HepG2 (cell line): Measurements from ENCODE around the gene ANG. TPM values are rescaled to one million over a fixed set of nuclear protein-coding genes. Genes with fewer than 3 reads are reported as not detected.

ENCODE experiments used
- AKNA ChIP-seq: sonication (generic); formaldehyde crosslinking; IDR thresholded peaks from 2 replicates; pipeline ENCODE4 v1.4.0; 2020; ENCODE audit warnings: missing genetic modification reagents, borderline replicate concordance
- ARID3A ChIP-seq: IDR thresholded peaks from 2 replicates; pipeline ENCODE4 v1.6.1; 2012; ENCODE audit warnings: low read depth, low read length, improper control_type of control experiment
- ARNTL ChIP-seq: sonication (generic); formaldehyde crosslinking; IDR thresholded peaks from 2 replicates; pipeline ENCODE4 v1.4.0; 2020; ENCODE audit warnings: mild to moderate bottlenecking, missing genetic modification reagents
- HOXA9 ChIP-seq: sonication (generic); formaldehyde crosslinking; IDR thresholded peaks from 2 replicates; pipeline ENCODE4 v1.8.1; 2022; ENCODE audit warnings: missing genetic modification reagents, mild to moderate bottlenecking, moderate library complexity, borderline replicate concordance
- MAFF ChIP-seq: IDR thresholded peaks from 2 replicates; pipeline ENCODE4 v1.6.1; 2011; ENCODE audit warnings: low read depth, low read length, improper control_type of control experiment
- MYC ChIP-seq: sonication (generic); formaldehyde crosslinking; IDR thresholded peaks from 2 replicates; pipeline ENCODE4 v1.9.0; 2021; ENCODE audit warnings: missing genetic modification reagents, borderline replicate concordance
- NR2C2 ChIP-seq: sonication (generic); formaldehyde crosslinking; IDR thresholded peaks from 2 replicates; pipeline ENCODE4 v1.4.0; 2020; ENCODE audit warnings: missing genetic modification reagents, mild to moderate bottlenecking, moderate library complexity, borderline replicate concordance
- POLR2AphosphoS2 ChIP-seq: IDR thresholded peaks from 2 replicates; pipeline ENCODE4 v1.6.1; 2011; ENCODE audit warnings: low read depth, low read length, improper control_type of control experiment
- REPIN1 ChIP-seq: sonication (generic); formaldehyde crosslinking; IDR thresholded peaks from 2 replicates; pipeline ENCODE4 v1.8.0; 2022; ENCODE audit warnings: missing genetic modification reagents, low read depth, mild to moderate bottlenecking, borderline replicate concordance
- TCF7 ChIP-seq: sonication (generic); IDR thresholded peaks from 2 replicates; pipeline ENCODE4 v1.6.1; 2016; ENCODE audit warnings: antibody characterized with exemption, low read depth
- ZFYVE20 ChIP-seq: sonication (generic); formaldehyde crosslinking; IDR thresholded peaks from 2 replicates; pipeline ENCODE4 v1.8.0; 2023; ENCODE audit warnings: low read depth, mild to moderate bottlenecking, moderate library complexity, missing genetic modification reagents, borderline replicate concordance
- ZMYM3 ChIP-seq: sonication (generic); formaldehyde crosslinking; IDR thresholded peaks from 2 replicates; pipeline ENCODE4 v1.5.1; 2020; ENCODE audit warnings: mild to moderate bottlenecking, missing genetic modification reagents
- ZNF317 ChIP-seq: sonication (generic); formaldehyde crosslinking; IDR thresholded peaks from 2 replicates; pipeline ENCODE4 v1.5.0; 2020; ENCODE audit warnings: mild to moderate bottlenecking, missing genetic modification reagents
- ZNF513 ChIP-seq: sonication (generic); formaldehyde crosslinking; conservative IDR thresholded peaks from 2 replicates; pipeline ENCODE4 v1.5.0; 2020; ENCODE audit warnings: missing genetic modification reagents
- ZNF572 ChIP-seq: sonication (generic); formaldehyde crosslinking; IDR thresholded peaks from 2 replicates; pipeline ENCODE4 v1.5.1; 2020; ENCODE audit warnings: mild to moderate bottlenecking, missing genetic modification reagents
- ZNF772 ChIP-seq: sonication (generic); formaldehyde crosslinking; IDR thresholded peaks from 2 replicates; pipeline ENCODE4 v1.5.0; 2020; ENCODE audit warnings: mild to moderate bottlenecking, missing genetic modification reagents
- polyA plus RNA-seq, 8 experiments: library from polyadenylated mRNA; depleted of rRNA in 3 of 8; stranded (reverse) in 7 of 8; unstranded in 1 of 8; fragments of >200 nt; fragmentation: Illumina TruSeq in 4 of 8; extraction: Trizol in 4 of 8; gene quantifications; 2 replicates each; pipeline versions ENCODE4 v1.2.1 to v1.2.3, GENCODE V29; 2011 to 2016; ENCODE audit warnings: low read depth in 4 of 8, missing spikeins in 1 of 8, mixed read lengths in 1 of 8; ENCODE audit not compliant: insufficient read depth in 1 of 8
- total RNA-seq, 5 experiments: library from RNA; depleted of rRNA; stranded (reverse); fragments of >200 nt; fragmentation: Illumina TruSeq; extraction: Trizol; gene quantifications; 2 replicates each; pipeline ENCODE4 v1.2.3, GENCODE V29; 2016; ENCODE audit warnings: low read depth in 1 of 5
- TF ChIP-seq, protein P1 (sequence below): sonication (generic); formaldehyde crosslinking; IDR thresholded peaks from 2 replicates; pipeline ENCODE4 v1.4.0; 2020; ENCODE audit warnings: missing genetic modification reagents, borderline replicate concordance

The ANG gene
- total and polyA plus RNA-seq, 2 of the 13 experiments (the other 11 are each of a cell fraction or from before 2014, with no cell fraction given): 83.6 to 401 TPM

GRCh38 chr14:20682435-20683124, 6.0 kb upstream of the ANG start (continued):
- TF ChIP-seq NR2C2 (CRISPR knock-in tag) (0 out of 2 replicates have a peak, but pooled peaks have one; percentile 47), ZMYM3 (no peak), ZNF572 (CRISPR knock-in tag) (peak; percentile 95), ZFYVE20 (CRISPR knock-in tag) (no peak), ZNF772 (CRISPR knock-in tag) (peak; percentile 79; the same call in 1 of the 2 replicates), AKNA (CRISPR knock-in tag) (no peak; the same call in 1 of the 2 replicates), ZNF513 (CRISPR knock-in tag) (no peak), MAFF (no peak), ARNTL (CRISPR knock-in tag) (peak; percentile 71), HOXA9 (CRISPR knock-in tag) (peak; percentile 96), POLR2AphosphoS2 (no peak), REPIN1 (CRISPR knock-in tag) (peak; percentile 65; the same call in 1 of the 2 replicates), ZNF317 (CRISPR knock-in tag) (peak; percentile 84; the same call in 1 of the 2 replicates), MYC (CRISPR knock-in tag) (peak; percentile 82), ARID3A (no peak), TCF7 (peak; percentile 11; the same call in 1 of the 2 replicates)
- TF ChIP-seq, protein P1, sequence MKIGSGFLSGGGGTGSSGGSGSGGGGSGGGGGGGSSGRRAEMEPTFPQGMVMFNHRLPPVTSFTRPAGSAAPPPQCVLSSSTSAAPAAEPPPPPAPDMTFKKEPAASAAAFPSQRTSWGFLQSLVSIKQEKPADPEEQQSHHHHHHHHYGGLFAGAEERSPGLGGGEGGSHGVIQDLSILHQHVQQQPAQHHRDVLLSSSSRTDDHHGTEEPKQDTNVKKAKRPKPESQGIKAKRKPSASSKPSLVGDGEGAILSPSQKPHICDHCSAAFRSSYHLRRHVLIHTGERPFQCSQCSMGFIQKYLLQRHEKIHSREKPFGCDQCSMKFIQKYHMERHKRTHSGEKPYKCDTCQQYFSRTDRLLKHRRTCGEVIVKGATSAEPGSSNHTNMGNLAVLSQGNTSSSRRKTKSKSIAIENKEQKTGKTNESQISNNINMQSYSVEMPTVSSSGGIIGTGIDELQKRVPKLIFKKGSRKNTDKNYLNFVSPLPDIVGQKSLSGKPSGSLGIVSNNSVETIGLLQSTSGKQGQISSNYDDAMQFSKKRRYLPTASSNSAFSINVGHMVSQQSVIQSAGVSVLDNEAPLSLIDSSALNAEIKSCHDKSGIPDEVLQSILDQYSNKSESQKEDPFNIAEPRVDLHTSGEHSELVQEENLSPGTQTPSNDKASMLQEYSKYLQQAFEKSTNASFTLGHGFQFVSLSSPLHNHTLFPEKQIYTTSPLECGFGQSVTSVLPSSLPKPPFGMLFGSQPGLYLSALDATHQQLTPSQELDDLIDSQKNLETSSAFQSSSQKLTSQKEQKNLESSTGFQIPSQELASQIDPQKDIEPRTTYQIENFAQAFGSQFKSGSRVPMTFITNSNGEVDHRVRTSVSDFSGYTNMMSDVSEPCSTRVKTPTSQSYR (CRISPR knock-in tag): no peak
